Esophagus muscularis mucosa (tissue), 4 donors: Measurements from ENCODE around the gene ZNF536.

Experiments used
- CTCF ChIP-seq, 3 experiments: fragments of 200-600 bp in 2 of 3; fragments of 450-650 bp in 1 of 3; sonication (generic) in 2 of 3; IDR thresholded peaks; one replicate each; pipeline ENCODE4 v1.5.1; 2017 to 2019; ENCODE audit warnings: antibody characterized with exemption in 3 of 3, mild to moderate bottlenecking in 2 of 3, moderate library complexity in 1 of 3
- EP300 ChIP-seq: sonication (generic); formaldehyde crosslinking; IDR thresholded peaks from one replicate; pipeline ENCODE4 v1.6.1; 2017; ENCODE audit warnings: antibody characterized with exemption
- POLR2A ChIP-seq: fragments of 450-650 bp; IDR thresholded peaks from one replicate; pipeline ENCODE4 v1.6.1; 2017; ENCODE audit warnings: antibody characterized with exemption, moderate library complexity, mild to moderate bottlenecking, low read depth

- no peak for TF ChIP-seq CTCF (IDR thresholded peaks at IDR 0.05)
- no peak for TF ChIP-seq EP300
- TF ChIP-seq POLR2A = no peak
These were observed 207.2 kb downstream of the ZNF536 start for GRCh38 chr19:30579419-30579818.
